IMR-90 (cell line): ENCODE data around the gene TMEM100. TPM values are rescaled to one million over a fixed set of nuclear protein-coding genes. Genes with fewer than 3 reads are reported as not detected.
A peak's percentile ranks its signal among the peaks of the same experiment; 100 is the strongest.

ENCODE experiments used
- ATAC-seq: fragments of 200-7000 bp; cut with Tn5 transposase; 2 replicates; pipeline ENCODE4 v1.9.1; 2020; ENCODE audit warnings: low read depth, mild to moderate bottlenecking, moderate library complexity
- BruUV-seq: library from RNA; stranded (reverse); fragments of 400-500 nt; replicated peaks from 2 replicates; lab custom pipeline; 2021; lab: Mats Ljungman, UMichigan
- CTCF ChIA-PET: fragments of 300-600 bp; formaldehyde crosslinking; extraction: SDS; loops from one replicate; lab custom pipeline; 2021; ENCODE audit warnings: antibody characterized with exemption; lab: Yijun Ruan, JAX
- POLR2A ChIA-PET: fragments of 300-600 bp; sonication (Branson Sonifier 250); formaldehyde crosslinking; loops from one replicate; lab custom pipeline; 2022; ENCODE audit warnings: antibody characterized with exemption; ENCODE audit not compliant: unreplicated experiment; lab: Charles Lee
- DNase-seq: peaks from one replicate; pipeline ENCODE4 v3.0.0; 2013
- H2AFZ ChIP-seq: replicated peaks from 2 replicates; pipeline ENCODE3; 2013; ENCODE audit warnings: low read length, mild to moderate bottlenecking; ENCODE audit not compliant: poor library complexity
- H2AK5ac ChIP-seq: 2 replicates; pipeline ENCODE4 v1.6.1; 2013; ENCODE audit warnings: low read depth, low read length, inconsistent platforms
- H2AK9ac ChIP-seq: replicated peaks from 2 replicates; pipeline ENCODE3; 2013; ENCODE audit warnings: mild to moderate bottlenecking, low read depth, low read length, moderate library complexity; ENCODE audit not compliant: poor library complexity
- H2BK120ac ChIP-seq: 2 replicates; pipeline ENCODE4 v1.6.1; 2013; ENCODE audit warnings: low read depth, low read length, inconsistent platforms
- H2BK15ac ChIP-seq: 3 replicates; pipeline ENCODE4 v1.6.1; 2013; ENCODE audit warnings: low read depth, low read length, inconsistent platforms
- H2BK20ac ChIP-seq: 2 replicates; pipeline ENCODE4 v1.6.1; 2013; ENCODE audit warnings: low read depth, mild to moderate bottlenecking, inconsistent platforms, low read length, moderate library complexity
- H2BK5ac ChIP-seq: 2 replicates; pipeline ENCODE4 v1.6.1; 2013; ENCODE audit warnings: mild to moderate bottlenecking, low read depth, low read length, inconsistent platforms; ENCODE audit not compliant: poor library complexity, severe bottlenecking
- H3K14ac ChIP-seq: replicated peaks from 2 replicates; pipeline ENCODE4 v1.6.1; 2013; ENCODE audit warnings: low read depth, low read length, inconsistent platforms
- H3K18ac ChIP-seq: 2 replicates; pipeline ENCODE4 v1.6.1; 2013; ENCODE audit warnings: low read depth, low read length, control low read depth
- H3K23ac ChIP-seq: 2 replicates; pipeline ENCODE4 v1.6.1; 2013; ENCODE audit warnings: low read depth, low read length, inconsistent platforms
- H3K27ac ChIP-seq: 2 replicates; pipeline ENCODE4 v1.5.1; 2013; ENCODE audit warnings: mild to moderate bottlenecking, control low read depth, low read length; ENCODE audit not compliant: insufficient read depth
- H3K27me3 ChIP-seq: 2 replicates; pipeline ENCODE4 v1.6.1; 2013; ENCODE audit warnings: low read length; ENCODE audit not compliant: control insufficient read depth, insufficient read depth
- H3K36me3 ChIP-seq: 2 replicates; pipeline ENCODE4 v1.6.1; 2013; ENCODE audit warnings: low read length, mixed read lengths; ENCODE audit not compliant: control insufficient read depth, insufficient read depth
- H3K4ac ChIP-seq: 2 replicates; pipeline ENCODE4 v1.6.1; 2013; ENCODE audit warnings: low read depth, low read length, inconsistent platforms
- H3K4me1 ChIP-seq: 2 replicates; pipeline ENCODE4 v1.6.1; 2013; ENCODE audit warnings: low read length, mixed read lengths; ENCODE audit not compliant: control insufficient read depth, insufficient read depth
- H3K4me2 ChIP-seq: 2 replicates; pipeline ENCODE4 v1.6.1; 2013; ENCODE audit warnings: low read depth, mild to moderate bottlenecking, control low read depth, low read length, moderate library complexity
- H3K4me3 ChIP-seq: 2 replicates; pipeline ENCODE4 v1.5.1; 2013; ENCODE audit warnings: low read depth, mild to moderate bottlenecking, control low read depth, low read length, moderate library complexity; ENCODE audit not compliant: insufficient read depth
- H3K56ac ChIP-seq: 2 replicates; pipeline ENCODE4 v1.6.1; 2013; ENCODE audit warnings: low read length, inconsistent platforms; ENCODE audit not compliant: insufficient read depth; ENCODE audit errors: extremely low read depth
- H3K79me1 ChIP-seq, 2 experiments: 2 replicates each; pipeline ENCODE4 v1.6.1; 2013; ENCODE audit warnings: low read length in 2 of 2, inconsistent platforms in 1 of 2, low read depth in 1 of 2
- H3K9ac ChIP-seq: 2 replicates; pipeline ENCODE4 v1.6.1; 2013; ENCODE audit warnings: low read depth, low read length, control low read depth
- H3K9me1 ChIP-seq: 2 replicates; pipeline ENCODE4 v1.6.1; 2013; ENCODE audit warnings: low read length, inconsistent platforms; ENCODE audit not compliant: insufficient read depth
- H3K9me3 ChIP-seq: 2 replicates; pipeline ENCODE4 v1.6.1; 2013; ENCODE audit warnings: low read length; ENCODE audit not compliant: control insufficient read depth, insufficient read depth
- H4K20me1 ChIP-seq: 2 replicates; pipeline ENCODE4 v1.6.1; 2013; ENCODE audit warnings: low read length, inconsistent platforms; ENCODE audit not compliant: insufficient read depth
- H4K5ac ChIP-seq: 2 replicates; pipeline ENCODE4 v1.6.1; 2013; ENCODE audit warnings: mild to moderate bottlenecking, low read depth, low read length, control low read depth
- H4K8ac ChIP-seq, 2 experiments: 2 replicates each; pipeline ENCODE4 v1.6.1; 2013; ENCODE audit warnings: low read depth in 2 of 2, low read length in 2 of 2, control low read depth in 1 of 2, inconsistent platforms in 1 of 2
- H4K91ac ChIP-seq: 2 replicates; pipeline ENCODE4 v1.6.1; 2013; ENCODE audit warnings: low read depth, low read length, inconsistent platforms; ENCODE audit not compliant: insufficient read depth
- CHD1 ChIP-seq: IDR thresholded peaks from 2 replicates; pipeline ENCODE4 v1.6.1; 2012; ENCODE audit warnings: low read depth, low read length, improper control_type of control experiment
- CTCF ChIP-seq: conservative IDR thresholded peaks from 2 replicates; pipeline ENCODE4 v1.5.1; 2012; ENCODE audit warnings: mild to moderate bottlenecking, low read depth, low read length, improper control_type of control experiment
- FOS ChIP-seq: fragments of 150-350 bp; IDR thresholded peaks from 2 replicates; pipeline ENCODE4 v1.6.1; 2016; ENCODE audit warnings: low read depth, low read length
- MAFK ChIP-seq: IDR thresholded peaks from 2 replicates; pipeline ENCODE4 v1.6.1; 2012; ENCODE audit warnings: low read depth, low read length, improper control_type of control experiment
- POLR2A ChIP-seq: IDR thresholded peaks from 2 replicates; pipeline ENCODE4 v1.6.1; 2012; ENCODE audit warnings: mild to moderate bottlenecking, low read depth, low read length
- RAD21 ChIP-seq: IDR thresholded peaks from 2 replicates; pipeline ENCODE4 v1.6.1; 2012; ENCODE audit warnings: low read length, improper control_type of control experiment
- RCOR1 ChIP-seq: IDR thresholded peaks from 2 replicates; pipeline ENCODE4 v1.6.1; 2012; ENCODE audit warnings: mild to moderate bottlenecking, low read length, improper control_type of control experiment; ENCODE audit not compliant: insufficient replicate concordance
- RFX5 ChIP-seq: IDR thresholded peaks from 2 replicates; pipeline ENCODE4 v1.8.0; 2012; ENCODE audit warnings: low read depth, mild to moderate bottlenecking, low read length, moderate library complexity
- SMC3 ChIP-seq: fragments of 150-350 bp; IDR thresholded peaks from 2 replicates; pipeline ENCODE4 v1.6.1; 2016; ENCODE audit warnings: low read depth, mild to moderate bottlenecking, antibody characterized with exemption, low read length, moderate library complexity
- USF2 ChIP-seq: fragments of 150-350 bp; IDR thresholded peaks from 2 replicates; pipeline ENCODE4 v1.6.1; 2017; ENCODE audit warnings: mild to moderate bottlenecking, antibody characterized with exemption, low read length, low read depth
- whole genome bisulfite sequencing, 2 experiments: methylation state at CpG; one replicate each; pipeline versions ENCODE4 v1.1.5 to v1.1.7; 2013; ENCODE audit warnings: missing lambda C conversion rate in 2 of 2; ENCODE audit not compliant: insufficient read length in 1 of 2; ENCODE audit errors: extremely low coverage in 2 of 2; 5-methylcytosine and 5-hydroxymethylcytosine counted together
- dilution Hi-C: fragments of 300-500 bp; cut with HindIII; formaldehyde crosslinking; loops from one replicate; pipeline ENCODE4 v1.14.3; 2018; ENCODE audit warnings: low sequenced_read_pairs; ENCODE audit not compliant: unreplicated experiment
- in situ Hi-C: fragments of 300-500 bp; cut with MboI; formaldehyde crosslinking; loops from 3 replicates; pipeline ENCODE4 v1.14.3; 2019; ENCODE audit warnings: low sequenced_read_pairs, inconsistent platforms, mixed read lengths
- intact Hi-C: fragments of 100-400 bp; cut with micrococcal nuclease; formaldehyde crosslinking; loops from 2 replicates; pipeline ENCODE4 v1.10.0; 2022
- polyA plus RNA-seq, 3 experiments: library from polyadenylated mRNA; depleted of rRNA; stranded (reverse); fragments of >200 nt; gene quantifications; 2 replicates each; pipeline ENCODE4 v1.2.3, GENCODE V29; 2012; ENCODE audit warnings: low replicate concordance in 1 of 3
- total RNA-seq: library from RNA; depleted of rRNA; stranded (reverse); fragments of >200 nt; gene quantifications from 2 replicates; pipeline ENCODE4 v1.2.3, GENCODE V29; 2012

TMEM100 gene
- total and polyA plus RNA-seq, 2 of the 4 experiments (the other 2 are of a cell fraction): 0.21 to 0.36 TPM

GRCh38 chr17:55727275-55727674, 4.6 kb upstream of the TMEM100 start:
- ChIA-PET POLR2A (no interaction called here), CTCF (interaction anchor here (0.7 kb wide), 1 partner anchor 24 kb away, joined by 3 read pairs; the partner anchor contains the start of gene PCTP)
- no peaks in the 10 kb centered on the region for H3K9me3 ChIP-seq
- H2AK5ac ChIP-seq: no peak overlapping the region
- H3K18ac ChIP-seq: no peak overlapping the region
- peaks cover 5% of the 10 kb centered on the region for H3K9me1 ChIP-seq
- no peak overlapping the region for H2BK15ac ChIP-seq
- H3K23ac ChIP-seq: no peak overlapping the region
- DNase-seq (no peak), ATAC-seq (no peak)
- dilution Hi-C loops: no loop called here
- peak overlapping the region; percentile 2; the same call in 1 of the 2 replicates for H2BK120ac ChIP-seq
- no peak overlapping the region for H3K4ac ChIP-seq
- WGBS, 2 experiments: no CpG with 5 or more reads among the region's 6 CpGs
- TF ChIP-seq RAD21: no peak
- no peak for TF ChIP-seq POLR2A
- TF ChIP-seq SMC3: no peak
- TF ChIP-seq CHD1: no peak
- no peak for TF ChIP-seq USF2
- no peak for TF ChIP-seq RCOR1
- TF ChIP-seq FOS: no peak
- no peak for TF ChIP-seq RFX5
- TF ChIP-seq CTCF: no peak
- no peak for TF ChIP-seq MAFK
- peaks cover 1% of the 10 kb centered on the region; the same call in 1 of the 2 replicates for H3K27me3 ChIP-seq
- H3K4me2 ChIP-seq: no peak overlapping the region
- in situ Hi-C loops: no loop called here
- peaks cover 16% of the 10 kb centered on the region for H3K4me1 ChIP-seq
- no TSS peak for BruUV-seq
- no peak overlapping the region for H4K5ac ChIP-seq
- H3K56ac ChIP-seq: no peak overlapping the region
- H3K36me3 ChIP-seq: no peaks in the 10 kb centered on the region
- H2BK20ac ChIP-seq: no peak overlapping the region
- H2AK9ac ChIP-seq: no peak overlapping the region
- no peak overlapping the region for H4K91ac ChIP-seq
- no peaks in the 10 kb centered on the region for H4K20me1 ChIP-seq
- no peak overlapping the region for H3K4me3 ChIP-seq
- no peak overlapping the region for H3K9ac ChIP-seq
- H2AFZ ChIP-seq: no peak overlapping the region
- H3K14ac ChIP-seq: no peak overlapping the region
- H3K79me1 ChIP-seq: no peaks in the 10 kb centered on the region
- no peak overlapping the region for H3K27ac ChIP-seq
- H4K8ac ChIP-seq: no peak overlapping the region
- no peak overlapping the region for H2BK5ac ChIP-seq
- intact Hi-C loops: no loop called here
